ENCODE results near the gene INTS3.
"Not testable (repeated sequence)": the region's sequence is repeated elsewhere in the genome, so short reads cannot be mapped to it uniquely, and the experiment has no call there.

The INTS3 gene

GRCh38 chr1:153763365-153764225 lies 35.7 kb downstream of the INTS3 start:
- no peaks in the 10 kb centered on the region for H3K27me3 ChIP-seq (ENCODE audit: control insufficient read depth, insufficient read depth, low read length)
- no peaks in the 10 kb centered on the region for H3K4me1 ChIP-seq (ENCODE audit: control insufficient read depth, insufficient read depth, low read length)
- H3K9ac ChIP-seq (ENCODE audit: low read depth, low read length): no peak overlapping the region
- H3K4me3 ChIP-seq (ENCODE audit: low read depth, low read length): no peak overlapping the region
- no peak overlapping the region for H3K27ac ChIP-seq (ENCODE audit: low read depth, low read length)
- H3K36me3 ChIP-seq (ENCODE audit: control insufficient read depth, insufficient read depth, low read length): peaks cover 88% of the 10 kb centered on the region
- H3K9me3 ChIP-seq (ENCODE audit: control insufficient read depth, insufficient read depth, low read length): no peaks in the 10 kb centered on the region

GRCh38 chr1:153764310-153764709 lies 36.5 kb downstream of the INTS3 start:
- H3K27ac ChIP-seq (ENCODE audit: low read depth, low read length): no peak overlapping the region
- no peak overlapping the region for H3K9ac ChIP-seq (ENCODE audit: low read depth, low read length)
- peaks cover 88% of the 10 kb centered on the region for H3K36me3 ChIP-seq (ENCODE audit: control insufficient read depth, insufficient read depth, low read length)
- H3K4me3 ChIP-seq (ENCODE audit: low read depth, low read length): no peak overlapping the region
- no peaks in the 10 kb centered on the region for H3K4me1 ChIP-seq (ENCODE audit: control insufficient read depth, insufficient read depth, low read length)
- H3K9me3 ChIP-seq (ENCODE audit: control insufficient read depth, insufficient read depth, low read length): no peaks in the 10 kb centered on the region
- H3K27me3 ChIP-seq (ENCODE audit: control insufficient read depth, insufficient read depth, low read length): no peaks in the 10 kb centered on the region

GRCh38 chr1:153766663-153767062 lies 38.8 kb downstream of the INTS3 start:
- H3K36me3 ChIP-seq (ENCODE audit: control insufficient read depth, insufficient read depth, low read length): peaks cover 82% of the 10 kb centered on the region
- H3K4me3 ChIP-seq (ENCODE audit: low read depth, low read length); H3K9me3 ChIP-seq (ENCODE audit: control insufficient read depth, insufficient read depth, low read length); H3K4me1 ChIP-seq (ENCODE audit: control insufficient read depth, insufficient read depth, low read length); H3K9ac ChIP-seq (ENCODE audit: low read depth, low read length); H3K27me3 ChIP-seq (ENCODE audit: control insufficient read depth, insufficient read depth, low read length); H3K27ac ChIP-seq (ENCODE audit: low read depth, low read length): not testable (repeated sequence)

- Histone ChIP-seq H3K27ac (ENCODE audit: low read depth, low read length) (no peak overlapping the region), H3K9ac (ENCODE audit: low read depth, low read length) (no peak overlapping the region)
Observed at GRCh38 chr1:153767519-153767918, 39.7 kb downstream of the INTS3 start.

GRCh38 chr1:153768316-153769181 lies 40.7 kb downstream of the INTS3 start:
- Histone ChIP-seq H3K9ac (ENCODE audit: low read depth, low read length) (no peak overlapping the region), H3K9me3 (ENCODE audit: control insufficient read depth, insufficient read depth, low read length) (no peaks in the 10 kb centered on the region), H3K27me3 (ENCODE audit: control insufficient read depth, insufficient read depth, low read length) (no peaks in the 10 kb centered on the region), H3K27ac (ENCODE audit: low read depth, low read length) (no peak overlapping the region), H3K4me3 (ENCODE audit: low read depth, low read length) (no peak overlapping the region), H3K36me3 (ENCODE audit: control insufficient read depth, insufficient read depth, low read length) (peaks cover 81% of the 10 kb centered on the region), H3K4me1 (ENCODE audit: control insufficient read depth, insufficient read depth, low read length) (no peaks in the 10 kb centered on the region; the same call in 1 of the 2 replicates)

More at GRCh38 chr1:153767519-153767918, 39.7 kb downstream of the INTS3 start:
- no peaks in the 10 kb centered on the region for H3K27me3 ChIP-seq (ENCODE audit: control insufficient read depth, insufficient read depth, low read length)
- peaks cover 81% of the 10 kb centered on the region for H3K36me3 ChIP-seq (ENCODE audit: control insufficient read depth, insufficient read depth, low read length)
- no peaks in the 10 kb centered on the region; the same call in 1 of the 2 replicates for H3K4me1 ChIP-seq (ENCODE audit: control insufficient read depth, insufficient read depth, low read length)
- H3K9me3 ChIP-seq (ENCODE audit: control insufficient read depth, insufficient read depth, low read length): no peaks in the 10 kb centered on the region
- H3K4me3 ChIP-seq (ENCODE audit: low read depth, low read length): no peak overlapping the region

- no peak overlapping the region for H3K9ac ChIP-seq (ENCODE audit: low read depth, low read length)
- peaks cover 2% of the 10 kb centered on the region for H3K4me1 ChIP-seq (ENCODE audit: control insufficient read depth, insufficient read depth, low read length)
- H3K9me3 ChIP-seq (ENCODE audit: control insufficient read depth, insufficient read depth, low read length): no peaks in the 10 kb centered on the region
- peaks cover 80% of the 10 kb centered on the region for H3K36me3 ChIP-seq (ENCODE audit: control insufficient read depth, insufficient read depth, low read length)
- no peak overlapping the region for H3K27ac ChIP-seq (ENCODE audit: low read depth, low read length)
- no peak overlapping the region for H3K4me3 ChIP-seq (ENCODE audit: low read depth, low read length)
- H3K27me3 ChIP-seq (ENCODE audit: control insufficient read depth, insufficient read depth, low read length): no peaks in the 10 kb centered on the region
Observed at GRCh38 chr1:153769221-153769620, 41.4 kb downstream of the INTS3 start.

- H3K36me3 ChIP-seq (ENCODE audit: control insufficient read depth, insufficient read depth, low read length): peaks cover 70% of the 10 kb centered on the region
- peaks cover 10% of the 10 kb centered on the region for H3K4me1 ChIP-seq (ENCODE audit: control insufficient read depth, insufficient read depth, low read length)
Observed at GRCh38 chr1:153770797-153771196, 42.9 kb downstream of the INTS3 start.

GRCh38 chr1:153771261-153771660 lies 43.4 kb downstream of the INTS3 start:
- Histone ChIP-seq H3K36me3 (ENCODE audit: control insufficient read depth, insufficient read depth, low read length) (peaks cover 68% of the 10 kb centered on the region), H3K9me3 (ENCODE audit: control insufficient read depth, insufficient read depth, low read length) (no peaks in the 10 kb centered on the region), H3K9ac (ENCODE audit: low read depth, low read length) (no peak overlapping the region), H3K4me3 (ENCODE audit: low read depth, low read length) (no peak overlapping the region), H3K27ac (ENCODE audit: low read depth, low read length) (no peak overlapping the region), H3K27me3 (ENCODE audit: control insufficient read depth, insufficient read depth, low read length) (no peaks in the 10 kb centered on the region), H3K4me1 (ENCODE audit: control insufficient read depth, insufficient read depth, low read length) (peaks cover 11% of the 10 kb centered on the region)

More at GRCh38 chr1:153770797-153771196, 42.9 kb downstream of the INTS3 start:
- Histone ChIP-seq H3K9ac (ENCODE audit: low read depth, low read length) (no peak overlapping the region), H3K27ac (ENCODE audit: low read depth, low read length) (no peak overlapping the region), H3K27me3 (ENCODE audit: control insufficient read depth, insufficient read depth, low read length) (no peaks in the 10 kb centered on the region), H3K9me3 (ENCODE audit: control insufficient read depth, insufficient read depth, low read length) (no peaks in the 10 kb centered on the region), H3K4me3 (ENCODE audit: low read depth, low read length) (no peak overlapping the region)

- Histone ChIP-seq H3K36me3 (ENCODE audit: control insufficient read depth, insufficient read depth, low read length) (peaks cover 63% of the 10 kb centered on the region), H3K27me3 (ENCODE audit: control insufficient read depth, insufficient read depth, low read length) (no peaks in the 10 kb centered on the region), H3K27ac (ENCODE audit: low read depth, low read length) (no peak overlapping the region), H3K9me3 (ENCODE audit: control insufficient read depth, insufficient read depth, low read length) (no peaks in the 10 kb centered on the region), H3K9ac (ENCODE audit: low read depth, low read length) (no peak overlapping the region), H3K4me3 (ENCODE audit: low read depth, low read length) (no peak overlapping the region), H3K4me1 (ENCODE audit: control insufficient read depth, insufficient read depth, low read length) (peaks cover 15% of the 10 kb centered on the region)
Observed at GRCh38 chr1:153771841-153772593, 44.2 kb downstream of the INTS3 start.

- no peak overlapping the region for H3K27ac ChIP-seq (ENCODE audit: low read depth, low read length)
- H3K36me3 ChIP-seq (ENCODE audit: control insufficient read depth, insufficient read depth, low read length): peaks cover 55% of the 10 kb centered on the region
- peaks cover 15% of the 10 kb centered on the region for H3K4me1 ChIP-seq (ENCODE audit: control insufficient read depth, insufficient read depth, low read length)
- no peaks in the 10 kb centered on the region for H3K27me3 ChIP-seq (ENCODE audit: control insufficient read depth, insufficient read depth, low read length)
- no peak overlapping the region for H3K9ac ChIP-seq (ENCODE audit: low read depth, low read length)
- no peaks in the 10 kb centered on the region for H3K9me3 ChIP-seq (ENCODE audit: control insufficient read depth, insufficient read depth, low read length)
- H3K4me3 ChIP-seq (ENCODE audit: low read depth, low read length): no peak overlapping the region
Observed at GRCh38 chr1:153773096-153773921, 45.5 kb downstream of the INTS3 start.
